Measurements from ENCODE around the gene PCDH1. TPM values are rescaled to one million over a fixed set of nuclear protein-coding genes. Genes with fewer than 3 reads are reported as not detected.

The PCDH1 gene
- total RNA-seq, 1 experiment from 2014 or later = 146 TPM

DNA sequence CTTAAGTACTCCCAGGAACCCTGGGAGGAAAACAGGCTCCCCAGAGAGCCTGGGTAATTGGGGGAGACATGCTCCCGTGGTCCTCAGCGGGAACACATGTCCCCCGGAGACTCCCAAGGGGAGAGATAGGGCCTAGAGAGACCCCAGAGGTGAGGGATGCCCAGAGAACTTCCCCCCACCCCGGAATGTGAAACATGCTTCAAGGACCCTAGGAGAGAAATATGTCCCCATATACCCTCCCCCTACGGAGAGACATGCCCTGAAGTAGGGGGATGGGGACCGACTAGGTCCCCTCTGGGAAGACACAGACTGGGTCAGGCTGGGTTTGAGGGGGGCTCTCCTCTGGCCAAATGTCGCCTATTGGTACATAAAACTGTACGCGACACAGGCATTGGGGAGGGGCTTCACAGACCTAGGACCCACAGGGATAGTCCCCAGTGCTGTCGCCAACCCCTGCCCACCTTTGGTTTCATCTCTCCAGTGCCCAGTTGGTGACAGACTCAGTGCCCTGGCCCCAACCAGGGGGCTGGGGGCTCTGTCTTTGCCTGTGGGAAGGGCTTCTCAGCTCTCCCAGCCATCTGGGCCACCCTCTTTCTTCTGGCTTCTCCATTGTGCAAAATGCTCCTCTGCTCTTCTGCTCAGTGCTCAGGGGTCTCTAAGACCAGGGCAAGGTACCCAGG is 26.9 kb downstream of the PCDH1 start:
- no peak for DNase-seq
- peaks cover 48% of the 10 kb centered on the region for H3K4me1 Mint-ChIP-seq (ENCODE audit: low read depth, unreplicated experiment)
- TF ChIP-seq, protein P1, sequence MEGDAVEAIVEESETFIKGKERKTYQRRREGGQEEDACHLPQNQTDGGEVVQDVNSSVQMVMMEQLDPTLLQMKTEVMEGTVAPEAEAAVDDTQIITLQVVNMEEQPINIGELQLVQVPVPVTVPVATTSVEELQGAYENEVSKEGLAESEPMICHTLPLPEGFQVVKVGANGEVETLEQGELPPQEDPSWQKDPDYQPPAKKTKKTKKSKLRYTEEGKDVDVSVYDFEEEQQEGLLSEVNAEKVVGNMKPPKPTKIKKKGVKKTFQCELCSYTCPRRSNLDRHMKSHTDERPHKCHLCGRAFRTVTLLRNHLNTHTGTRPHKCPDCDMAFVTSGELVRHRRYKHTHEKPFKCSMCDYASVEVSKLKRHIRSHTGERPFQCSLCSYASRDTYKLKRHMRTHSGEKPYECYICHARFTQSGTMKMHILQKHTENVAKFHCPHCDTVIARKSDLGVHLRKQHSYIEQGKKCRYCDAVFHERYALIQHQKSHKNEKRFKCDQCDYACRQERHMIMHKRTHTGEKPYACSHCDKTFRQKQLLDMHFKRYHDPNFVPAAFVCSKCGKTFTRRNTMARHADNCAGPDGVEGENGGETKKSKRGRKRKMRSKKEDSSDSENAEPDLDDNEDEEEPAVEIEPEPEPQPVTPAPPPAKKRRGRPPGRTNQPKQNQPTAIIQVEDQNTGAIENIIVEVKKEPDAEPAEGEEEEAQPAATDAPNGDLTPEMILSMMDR (IDR thresholded peaks at IDR 0.05; ENCODE audit: unreplicated experiment) = no peak
- H3K27me3 Mint-ChIP-seq (ENCODE audit: unreplicated experiment) = no peaks in the 10 kb centered on the region
- intact Hi-C loops (cut with micrococcal nuclease; ENCODE audit: unreplicated experiment) = no loop called here
- H3K36me3 Mint-ChIP-seq (ENCODE audit: insufficient read depth, unreplicated experiment) = peaks cover 83% of the 10 kb centered on the region
- H3K4me3 Mint-ChIP-seq (ENCODE audit: low read depth, unreplicated experiment) = peak overlapping the region; percentile 48
- H3K27ac Mint-ChIP-seq (ENCODE audit: unreplicated experiment) = peak overlapping the region; percentile 73
- CTCF ChIA-PET = no interaction called here
- H3K9me3 Mint-ChIP-seq (ENCODE audit: low read depth, unreplicated experiment) = peaks cover 3% of the 10 kb centered on the region
- BruUV-seq (replicated peaks) = no TSS peak

DNA sequence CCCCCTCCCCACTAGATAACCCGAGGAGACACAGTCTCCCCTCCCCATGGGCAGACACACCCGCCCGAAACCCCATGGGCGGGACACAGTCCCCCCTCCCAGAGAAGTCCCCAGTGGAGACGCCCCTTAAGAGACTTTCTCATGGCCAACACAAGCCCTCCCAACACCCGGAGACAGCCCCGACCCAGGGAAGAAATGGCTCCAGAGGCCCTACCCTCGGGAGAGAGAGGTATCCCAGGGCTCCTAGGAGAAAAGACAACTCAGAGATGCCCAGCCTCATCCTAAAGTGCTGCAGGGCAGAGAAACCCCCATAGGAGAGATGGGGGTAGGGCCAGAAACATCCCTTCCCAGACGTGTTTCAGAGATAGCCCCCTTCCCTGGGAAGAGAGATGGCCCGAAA is 27.4 kb downstream of the PCDH1 start:
- TF ChIP-seq, protein P1 (IDR thresholded peaks at IDR 0.05; ENCODE audit: unreplicated experiment) = no peak
- peak overlapping the region; percentile 48 for H3K4me3 Mint-ChIP-seq (ENCODE audit: low read depth, unreplicated experiment)
- H3K4me1 Mint-ChIP-seq (ENCODE audit: low read depth, unreplicated experiment) = peaks cover 53% of the 10 kb centered on the region
- H3K36me3 Mint-ChIP-seq (ENCODE audit: insufficient read depth, unreplicated experiment) = peaks cover 84% of the 10 kb centered on the region
- no peak for DNase-seq
- H3K9me3 Mint-ChIP-seq (ENCODE audit: low read depth, unreplicated experiment) = peaks cover 3% of the 10 kb centered on the region
- no peaks in the 10 kb centered on the region for H3K27me3 Mint-ChIP-seq (ENCODE audit: unreplicated experiment)
- intact Hi-C loops (cut with micrococcal nuclease; ENCODE audit: unreplicated experiment) = no loop called here
- CTCF ChIA-PET = interaction anchor here (1.0 to 2.6 kb wide), 2 partner anchors 8 to 28 kb away, joined by 3 to 12 read pairs; partner anchors contain the start of gene PCDH1
- peak overlapping the region; percentile 73 for H3K27ac Mint-ChIP-seq (ENCODE audit: unreplicated experiment)
- no TSS peak for BruUV-seq (replicated peaks)

DNA sequence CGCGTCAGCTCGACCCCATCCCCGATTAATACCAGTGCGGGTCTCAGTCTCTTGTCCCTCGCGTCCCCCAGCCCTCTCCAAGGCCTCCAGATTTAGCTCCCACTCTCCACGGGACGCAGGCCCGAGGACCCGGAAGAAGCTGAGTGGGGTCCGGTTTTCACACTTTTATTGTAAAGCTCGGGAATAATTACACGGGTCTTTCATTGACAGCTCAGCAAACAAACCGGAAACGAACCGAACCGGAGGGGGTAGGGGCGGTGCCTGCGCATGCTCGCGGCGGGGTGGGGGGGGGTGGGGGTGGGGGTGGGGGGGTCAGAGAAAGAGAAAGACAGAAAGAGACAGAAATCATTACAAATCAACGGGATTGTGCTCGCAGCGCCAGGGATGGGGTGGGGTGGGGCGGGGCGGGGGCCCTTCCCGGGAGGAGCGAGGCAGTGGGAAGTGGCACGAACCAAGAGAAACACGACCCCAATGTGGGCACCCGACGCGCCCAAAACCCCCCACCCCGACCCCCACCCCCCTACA is 27.9 kb downstream of the PCDH1 start:
- Mint-ChIP-seq H3K27me3 (ENCODE audit: unreplicated experiment) (no peaks in the 10 kb centered on the region), H3K4me3 (ENCODE audit: low read depth, unreplicated experiment) (peak overlapping the region; percentile 48), H3K27ac (ENCODE audit: unreplicated experiment) (peak overlapping the region; percentile 73), H3K9me3 (ENCODE audit: low read depth, unreplicated experiment) (peaks cover 3% of the 10 kb centered on the region), H3K36me3 (ENCODE audit: insufficient read depth, unreplicated experiment) (peaks cover 83% of the 10 kb centered on the region), H3K4me1 (ENCODE audit: low read depth, unreplicated experiment) (peaks cover 53% of the 10 kb centered on the region)
- CTCF ChIA-PET = interaction anchor here (1.0 to 2.6 kb wide), 3 partner anchors 8 to 28 kb away, joined by 3 to 12 read pairs (median 7); partner anchors contain the start of gene PCDH1
- DNase-seq = peak; percentile 59
- TF ChIP-seq, protein P1 (IDR thresholded peaks at IDR 0.05; ENCODE audit: unreplicated experiment) = no peak
- intact Hi-C loops (cut with micrococcal nuclease; ENCODE audit: unreplicated experiment) = no loop called here
- no TSS peak for BruUV-seq (replicated peaks)

GRCh38 chr5:141849415-141850243 is 28.6 kb downstream of the PCDH1 start:
- peaks cover 3% of the 10 kb centered on the region for H3K9me3 Mint-ChIP-seq (ENCODE audit: low read depth, unreplicated experiment)
- H3K27ac Mint-ChIP-seq (ENCODE audit: unreplicated experiment) = peak overlapping the region; percentile 93
- H3K27me3 Mint-ChIP-seq (ENCODE audit: unreplicated experiment) = no peaks in the 10 kb centered on the region
- TF ChIP-seq, protein P1 (IDR thresholded peaks at IDR 0.05; ENCODE audit: unreplicated experiment) = no peak
- H3K4me1 Mint-ChIP-seq (ENCODE audit: low read depth, unreplicated experiment) = peaks cover 53% of the 10 kb centered on the region
- intact Hi-C loops (cut with micrococcal nuclease; ENCODE audit: unreplicated experiment) = loop anchor here (1.0 to 2.0 kb wide), 2 partner anchors 17 to 27 kb away; no protein-coding TSS in a partner anchor
- DNase-seq = peak; percentile 99
- CTCF ChIA-PET = interaction anchor here (0.6 to 2.6 kb wide), 6 partner anchors 9 to 146 kb away, joined by 3 to 12 read pairs (median 3); partner anchors contain the start of genes PCDH1 and RNF14
- H3K36me3 Mint-ChIP-seq (ENCODE audit: insufficient read depth, unreplicated experiment) = peaks cover 77% of the 10 kb centered on the region
- TSS peak; percentile 97 for BruUV-seq (replicated peaks)
- H3K4me3 Mint-ChIP-seq (ENCODE audit: low read depth, unreplicated experiment) = peak overlapping the region; percentile 48

Measured in Calu3 (cell line).